ENCODE measurements around the gene LRRC3. TPM values are rescaled to one million over a fixed set of nuclear protein-coding genes. Genes with fewer than 3 reads are reported as not detected.

The LRRC3 gene
- total RNA-seq, 4 donors from 2014 or later, result 0.78 to 0.92 (median 0.85) TPM

GRCh38 chr21:44490816-44491215 lies 35.5 kb downstream of the LRRC3 start:
- Histone ChIP-seq H3K4me1 (no peaks in the 10 kb centered on the region), H3K9me3 (no peaks in the 10 kb centered on the region), H3K27me3 (no peaks in the 10 kb centered on the region), H3K4me3 (replicated peaks in 1 of 3) (no peak overlapping the region), H3K36me3 (no peaks in the 10 kb centered on the region), H3K27ac (no peak overlapping the region)
- no peak for DNase-seq
- intact Hi-C loops (cut with DNase I), result no loop called here
- TF ChIP-seq POLR2A (IDR thresholded peaks at IDR 0.05) (no peak), CTCF (IDR thresholded peaks at IDR 0.05) (no peak)
- 86 to 88% methylated on average over 9 of the region's 9 CpGs for WGBS, 2 donors

GRCh38 chr21:44492567-44493385 lies 37.5 kb downstream of the LRRC3 start:
- H3K9me3 ChIP-seq, result no peaks in the 10 kb centered on the region
- 90 to 94% methylated on average over 9 of the region's 9 CpGs for WGBS, 2 donors
- no peaks in the 10 kb centered on the region for H3K27me3 ChIP-seq
- intact Hi-C loops (cut with DNase I), result no loop called here
- H3K27ac ChIP-seq, result no peak overlapping the region
- H3K4me3 ChIP-seq (replicated peaks in 1 of 3), result no peak overlapping the region
- peaks cover 17 to 18% of the 10 kb centered on the region in 2 donors for H3K4me1 ChIP-seq
- DNase-seq, result no peak
- no peak for TF ChIP-seq POLR2A (IDR thresholded peaks at IDR 0.05)
- no peak for TF ChIP-seq CTCF (IDR thresholded peaks at IDR 0.05)
- no peaks in the 10 kb centered on the region for H3K36me3 ChIP-seq

- 95 to 97% methylated on average over 17 of the region's 17 CpGs for WGBS, 2 donors
- DNase-seq, result no peak
- Histone ChIP-seq H3K4me1 (peaks cover 27 to 32% of the 10 kb centered on the region in 2 donors), H3K27me3 (no peaks in the 10 kb centered on the region), H3K9me3 (no peaks in the 10 kb centered on the region), H3K27ac (no peak overlapping the region), H3K36me3 (no peaks in the 10 kb centered on the region), H3K4me3 (replicated peaks in 1 of 3) (no peak overlapping the region)
- intact Hi-C loops (cut with DNase I), result no loop called here
- TF ChIP-seq CTCF (IDR thresholded peaks at IDR 0.05) (no peak), POLR2A (IDR thresholded peaks at IDR 0.05) (no peak)
These were observed 39.1 kb downstream of the LRRC3 start for GRCh38 chr21:44494418-44494817.

GRCh38 chr21:44494956-44495355 lies 39.6 kb downstream of the LRRC3 start:
- no peak overlapping the region for H3K27ac ChIP-seq
- no peaks in the 10 kb centered on the region for H3K27me3 ChIP-seq
- intact Hi-C loops (cut with DNase I), result no loop called here
- TF ChIP-seq CTCF (IDR thresholded peaks at IDR 0.05), result no peak
- no peak for TF ChIP-seq POLR2A (IDR thresholded peaks at IDR 0.05)
- no peaks in the 10 kb centered on the region for H3K9me3 ChIP-seq
- H3K36me3 ChIP-seq, result no peaks in the 10 kb centered on the region
- WGBS, 2 donors, result 79 to 85% methylated on average over 13 of the region's 13 CpGs
- DNase-seq, result no peak
- H3K4me3 ChIP-seq (replicated peaks in 1 of 3), result no peak overlapping the region
- H3K4me1 ChIP-seq, result peaks cover 27 to 32% of the 10 kb centered on the region in 2 donors
